HG02588 (cell line): ENCODE data around the gene SULT1A4.
"Not testable (repeated sequence)": the region's sequence is repeated elsewhere in the genome, so short reads cannot be mapped to it uniquely, and the experiment has no call there.

Source experiments
- ATAC-seq: cut with Tn5 transposase; IDR thresholded peaks from one replicate; pipeline ENCODE4 v1.9.1; 2021; ENCODE audit warnings: mild to moderate bottlenecking, moderate library complexity; ENCODE audit not compliant: unreplicated experiment

SULT1A4 gene

GRCh38 chr16:29459706-29460646 lies at the start of gene SULT1A4:
Gene SULT1A4, plus strand, starts transcription at chr16:29459913. Its CDS starts 1,473 bp downstream, at chr16:29461386.
- ATAC-seq: not testable (repeated sequence)

GRCh38 chr16:29423587-29423986 lies 36.1 kb upstream of the SULT1A4 start:
- not testable (repeated sequence) for ATAC-seq

- ATAC-seq: not testable (repeated sequence)
These were observed 34.3 kb upstream of the SULT1A4 start for GRCh38 chr16:29425390-29425789.

- ATAC-seq: peak; percentile 3
These were observed 6.0 kb upstream of the SULT1A4 start for GRCh38 chr16:29453754-29454153.

GRCh38 chr16:29454269-29454668 lies 5.4 kb upstream of the SULT1A4 start, which contains the start of the genes BOLA2 and SLX1B:
Gene BOLA2, minus strand, starts transcription at chr16:29454351. Its CDS starts 98 bp downstream, at chr16:29454253.
Gene SLX1B, plus strand, starts transcription at chr16:29454533.
- peak; percentile 84 for ATAC-seq

- ATAC-seq: peak; percentile 48
These were observed 4.9 kb upstream of the SULT1A4 start for GRCh38 chr16:29454828-29455227.

- ATAC-seq: not testable (repeated sequence)
These were observed 2.1 kb upstream of the SULT1A4 start for GRCh38 chr16:29457660-29458059.

- not testable (repeated sequence) for ATAC-seq
These were observed 926 bp downstream of the SULT1A4 start for GRCh38 chr16:29460647-29461030.

GRCh38 chr16:29465985-29466824 lies 6.5 kb downstream of the SULT1A4 start:
- ATAC-seq: not testable (repeated sequence)

- ATAC-seq: not testable (repeated sequence)
These were observed 7.2 kb downstream of the SULT1A4 start for GRCh38 chr16:29466904-29467303.

GRCh38 chr16:29467654-29468366 lies 8.1 kb downstream of the SULT1A4 start:
- ATAC-seq: not testable (repeated sequence)

- ATAC-seq: not testable (repeated sequence)
These were observed 9.9 kb downstream of the SULT1A4 start for GRCh38 chr16:29469660-29470059.

GRCh38 chr16:29472065-29472464 lies 12.4 kb downstream of the SULT1A4 start:
- ATAC-seq: not testable (repeated sequence)

GRCh38 chr16:29482276-29482675 lies 22.6 kb downstream of the SULT1A4 start:
- not testable (repeated sequence) for ATAC-seq

GRCh38 chr16:29506308-29506707 lies 46.6 kb downstream of the SULT1A4 start, which contains the start of gene NPIPB12:
Gene NPIPB12, minus strand, starts transcription at chr16:29506408.
- ATAC-seq: not testable (repeated sequence)
